IMR-90 (cell line): ENCODE data around the gene DAGLA.

Experiments used
- CEBPB ChIP-seq: IDR thresholded peaks from 2 replicates; pipeline ENCODE4 v1.6.1; 2012; ENCODE audit warnings: low read depth, low read length, improper control_type of control experiment
- CTCF ChIP-seq: conservative IDR thresholded peaks from 2 replicates; pipeline ENCODE4 v1.5.1; 2012; ENCODE audit warnings: mild to moderate bottlenecking, low read depth, low read length, improper control_type of control experiment
- FOS ChIP-seq: fragments of 150-350 bp; IDR thresholded peaks from 2 replicates; pipeline ENCODE4 v1.6.1; 2016; ENCODE audit warnings: low read depth, low read length
- MAFK ChIP-seq: IDR thresholded peaks from 2 replicates; pipeline ENCODE4 v1.6.1; 2012; ENCODE audit warnings: low read depth, low read length, improper control_type of control experiment
- MAZ ChIP-seq: IDR thresholded peaks from 2 replicates; pipeline ENCODE4 v1.6.1; 2012; ENCODE audit warnings: low read depth, mild to moderate bottlenecking, low read length, improper control_type of control experiment, moderate library complexity, borderline replicate concordance
- MXI1 ChIP-seq: IDR thresholded peaks from 2 replicates; pipeline ENCODE4 v1.6.1; 2012; ENCODE audit warnings: low read depth, mild to moderate bottlenecking, low read length, moderate library complexity, borderline replicate concordance
- NFE2L2 ChIP-seq: fragments of 150-350 bp; IDR thresholded peaks from 2 replicates; pipeline ENCODE4 v1.6.1; 2016; ENCODE audit warnings: low read depth, mild to moderate bottlenecking, low read length
- POLR2A ChIP-seq: IDR thresholded peaks from 2 replicates; pipeline ENCODE4 v1.6.1; 2012; ENCODE audit warnings: mild to moderate bottlenecking, low read depth, low read length
- RAD21 ChIP-seq: IDR thresholded peaks from 2 replicates; pipeline ENCODE4 v1.6.1; 2012; ENCODE audit warnings: low read length, improper control_type of control experiment
- RCOR1 ChIP-seq: IDR thresholded peaks from 2 replicates; pipeline ENCODE4 v1.6.1; 2012; ENCODE audit warnings: mild to moderate bottlenecking, low read length, improper control_type of control experiment; ENCODE audit not compliant: insufficient replicate concordance
- RFX5 ChIP-seq: IDR thresholded peaks from 2 replicates; pipeline ENCODE4 v1.8.0; 2012; ENCODE audit warnings: low read depth, mild to moderate bottlenecking, low read length, moderate library complexity
- SMC3 ChIP-seq: fragments of 150-350 bp; IDR thresholded peaks from 2 replicates; pipeline ENCODE4 v1.6.1; 2016; ENCODE audit warnings: low read depth, mild to moderate bottlenecking, antibody characterized with exemption, low read length, moderate library complexity
- USF2 ChIP-seq: fragments of 150-350 bp; IDR thresholded peaks from 2 replicates; pipeline ENCODE4 v1.6.1; 2017; ENCODE audit warnings: mild to moderate bottlenecking, antibody characterized with exemption, low read length, low read depth

GRCh38 chr11:61733120-61733978, 53.2 kb downstream of the DAGLA start:
- TF ChIP-seq USF2 (peak; percentile 99), RAD21 (peak; percentile 96), POLR2A (no peak), CTCF (peak; percentile 98), RFX5 (no peak), RCOR1 (no peak), MAZ (peak; percentile 49; the same call in 1 of the 2 replicates), NFE2L2 (no peak), FOS (no peak), MXI1 (peak; percentile 88), MAFK (no peak), CEBPB (no peak), SMC3 (peak; percentile 93)
